ENCODE data around the gene IL11RA.
A peak's percentile ranks its signal among the peaks of the same experiment; 100 is the strongest.

The IL11RA gene

DNA sequence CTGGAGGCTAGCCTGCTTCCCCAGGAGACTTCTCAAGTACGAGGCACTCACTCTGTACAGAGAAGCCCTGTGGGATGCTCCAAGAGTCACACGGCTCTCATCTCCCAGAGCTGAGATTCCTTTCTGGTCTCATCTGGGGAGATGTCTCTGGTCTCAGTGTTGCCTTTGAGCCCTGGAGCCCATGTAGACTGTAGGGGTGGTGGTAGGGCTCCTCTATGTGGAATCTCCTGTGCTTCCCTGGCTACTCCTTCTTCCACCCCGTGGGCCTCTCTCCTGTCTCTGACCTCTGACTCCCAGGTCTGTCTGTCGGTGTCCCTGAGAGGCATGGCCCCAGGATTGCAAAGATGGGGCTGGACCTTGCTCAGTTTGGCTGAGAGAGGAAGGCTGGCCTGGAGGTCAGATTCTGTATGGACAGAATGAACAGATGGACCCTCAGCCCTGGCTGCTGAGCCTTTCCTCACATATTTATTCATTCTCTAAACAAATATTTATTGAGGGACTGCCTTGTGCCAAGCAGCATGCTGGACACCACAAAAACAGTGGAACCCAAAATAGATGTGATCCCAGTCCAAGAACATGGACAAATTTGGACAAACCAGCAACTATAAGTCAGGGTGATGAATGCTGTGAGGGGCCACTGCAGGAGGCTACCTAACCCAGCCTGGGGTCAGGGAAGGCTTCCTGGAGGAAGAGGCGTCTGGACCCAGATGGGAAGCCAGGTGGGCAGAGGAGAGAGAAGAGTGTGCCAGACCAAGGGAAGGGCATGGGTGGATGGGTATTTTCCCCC, 36.5 kb downstream of the IL11RA start:
- DNase-seq: no peak

DNA sequence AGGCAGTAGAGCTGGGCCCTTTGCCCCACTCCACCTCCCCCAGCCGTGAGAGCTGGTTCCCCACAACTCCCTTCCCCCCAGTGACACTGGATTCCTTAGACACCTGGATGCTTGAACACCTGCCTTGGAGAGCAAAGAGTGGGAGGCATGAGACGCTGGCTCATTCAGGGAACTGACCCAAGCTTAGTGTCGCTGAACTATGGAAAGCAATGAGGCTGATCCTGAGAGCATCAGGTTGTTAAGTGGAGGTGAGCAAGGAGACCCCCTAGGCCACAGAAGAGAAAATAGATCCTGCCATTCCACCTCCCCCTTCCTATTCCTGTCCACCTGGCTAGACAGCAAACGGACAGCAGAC, 37.1 kb downstream of the IL11RA start:
- DNase-seq: no peak

GRCh38 chr9:34689512-34689911, 37.5 kb downstream of the IL11RA start:
- no peak for DNase-seq

- DNase-seq: peak; percentile 75 to 87
These were observed 39.3 kb downstream of the IL11RA start, which contains the start of gene CCL19 for GRCh38 chr9:34690983-34691935. CCL19 (minus strand) TSS chr9:34691276; CDS start chr9:34691139, 137 bp downstream.

DNA sequence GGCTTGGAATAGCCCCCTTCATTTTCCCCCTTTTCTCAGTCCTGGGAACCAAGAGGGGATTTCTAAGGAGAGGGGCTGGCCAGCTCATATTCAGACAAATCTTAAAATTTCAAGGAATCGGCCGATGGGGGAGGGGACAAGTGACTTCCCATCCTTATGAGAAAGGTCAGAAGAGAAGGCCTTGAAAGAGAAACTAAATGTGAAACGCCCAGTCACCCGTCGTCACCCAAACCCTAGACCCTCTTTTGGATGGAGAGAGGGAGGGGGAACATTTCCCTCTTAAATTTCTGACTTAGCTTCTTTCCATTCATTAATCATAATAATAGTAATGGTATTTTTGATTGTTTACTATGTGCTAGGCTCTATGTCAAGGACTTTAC, 39.9 kb downstream of the IL11RA start:
- no peak for DNase-seq

- DNase-seq: no peak
These were observed 41.6 kb downstream of the IL11RA start for GRCh38 chr9:34693560-34693959.

GRCh38 chr9:34694811-34695210, 42.8 kb downstream of the IL11RA start:
- DNase-seq: no peak

DNA sequence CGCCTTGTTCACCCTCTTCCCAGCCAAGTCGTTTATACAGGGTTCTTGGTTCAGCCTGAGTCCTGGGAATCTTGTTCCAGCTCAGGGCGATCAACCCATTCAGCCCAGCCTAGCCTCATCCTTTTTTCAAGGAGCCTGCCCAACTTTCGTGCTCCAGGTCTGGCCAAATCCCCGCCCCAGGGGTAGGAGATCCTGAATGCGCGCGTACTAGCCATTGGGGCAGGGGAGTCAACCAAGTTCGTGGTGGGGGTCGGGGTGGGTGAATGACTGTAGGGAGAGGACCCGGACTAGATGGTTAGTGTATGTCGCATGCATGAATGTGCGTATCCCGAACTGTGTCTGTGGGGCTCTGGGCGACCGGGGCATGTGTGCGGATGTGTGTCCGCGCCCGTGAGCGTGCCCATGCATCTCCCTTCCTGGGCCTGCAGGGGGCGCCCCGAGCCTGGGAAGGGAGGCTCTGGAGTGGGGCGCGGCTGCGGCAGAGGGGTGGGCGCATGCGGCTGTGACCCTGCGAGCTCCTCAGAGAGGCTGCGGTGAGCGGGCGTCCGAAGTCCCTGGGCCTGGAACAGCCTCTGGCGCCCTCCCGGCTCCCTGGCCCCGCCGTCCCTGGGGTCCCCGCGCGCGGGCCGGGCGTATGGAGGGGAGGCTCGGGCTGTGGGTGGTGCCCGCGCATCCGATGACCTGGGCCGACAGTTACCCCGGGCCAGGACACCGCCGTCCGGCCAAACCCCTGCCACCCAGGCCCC, 49.2 kb downstream of the IL11RA start:
- peak; percentile 33 to 52 for DNase-seq

- DNase-seq: peak; percentile 58 to 78
These were observed 50.1 kb downstream of the IL11RA start for GRCh38 chr9:34701769-34702736.

GRCh38 chr9:34707130-34707529, 55.1 kb downstream of the IL11RA start:
- no peak for DNase-seq

DNA sequence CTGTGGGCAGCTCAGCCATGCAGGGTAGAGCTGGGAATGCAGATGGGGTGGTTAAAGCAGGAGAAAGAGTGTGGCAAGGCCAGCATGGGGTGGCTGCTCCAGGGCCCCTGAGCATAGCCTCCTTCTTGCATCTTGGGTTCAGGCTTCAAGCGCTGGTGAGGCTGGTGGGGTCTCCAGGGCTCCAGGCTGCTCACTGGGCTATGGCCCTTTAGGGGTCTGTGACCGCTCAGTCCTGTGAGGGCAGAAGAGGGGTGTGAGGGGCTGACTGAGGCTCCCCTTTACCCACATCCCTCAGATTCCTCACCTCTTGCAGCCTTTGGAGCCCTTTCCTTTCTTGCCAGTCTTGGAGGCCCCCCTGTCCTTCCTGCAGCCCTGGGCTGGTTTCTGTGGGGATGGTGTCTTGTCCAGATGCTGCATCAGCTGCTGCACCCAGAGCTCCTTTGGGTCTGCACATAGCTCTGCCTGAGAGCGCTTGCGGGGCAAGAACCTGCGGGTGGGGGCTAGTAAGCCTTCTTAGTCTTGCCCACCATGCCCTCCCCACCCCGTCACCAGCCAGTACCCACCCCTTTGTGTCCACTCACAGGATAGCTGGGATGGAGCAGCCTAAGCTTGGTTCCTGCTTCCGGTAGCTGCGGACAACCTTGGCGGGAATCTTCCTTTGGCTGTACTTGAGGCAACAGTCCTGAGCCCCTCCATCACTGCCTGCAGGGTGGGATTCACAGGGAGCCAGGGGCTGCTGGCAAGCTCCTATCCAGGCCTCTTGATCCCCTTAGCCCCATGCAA, 57.4 kb downstream of the IL11RA start:
- no peak for DNase-seq

DNA sequence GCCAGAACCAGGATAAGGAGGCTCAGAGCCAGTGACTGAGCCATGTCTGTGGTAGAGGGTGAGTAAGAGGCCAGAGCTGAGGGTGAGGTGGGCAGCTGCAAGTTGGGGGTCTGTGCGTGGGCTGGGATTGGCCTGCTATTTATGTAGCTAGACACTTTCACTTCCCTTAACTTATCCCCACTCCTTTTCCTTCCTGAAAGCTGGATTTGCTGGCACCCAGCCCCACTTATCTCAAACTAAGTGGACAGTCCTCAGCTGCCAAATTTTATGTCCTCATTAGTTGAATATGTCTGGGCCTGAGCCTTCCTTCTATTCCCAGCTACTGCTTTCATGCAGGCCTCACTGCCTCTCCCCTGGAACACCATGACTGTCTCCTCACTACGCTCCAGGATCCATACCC, 58.0 kb downstream of the IL11RA start, which contains the start of gene CCL21:
Gene CCL21 (minus strand): TSS at position 114 of the 400 bp plus-strand sequence. CDS start 70 bp downstream, at position 44.
- DNase-seq: no peak

Measured in Kasumi-1 (cell line).